ENCODE data around the gene TANGO6. TPM values are rescaled to one million over a fixed set of nuclear protein-coding genes. Genes with fewer than 3 reads are reported as not detected.

TANGO6 gene
- total and polyA plus RNA-seq, 2 of the 8 experiments (the other 6 are each of a cell fraction or from before 2014, with no cell fraction given): 5.0 to 19.5 TPM

GRCh38 chr16:68800257-68800875 lies 43.0 kb upstream of the TANGO6 start:
- no peaks in the 10 kb centered on the region for H3K9me3 ChIP-seq (ENCODE audit: insufficient read depth in 2 of 2, low read depth in 1 of 2, low read length in 1 of 2)
- H3K27me3 ChIP-seq (replicated peaks in 1 of 4; ENCODE audit: control insufficient read depth in 3 of 4, extremely low read depth in 1 of 4, insufficient read depth in 3 of 4, low read length in 3 of 4): no peaks in the 10 kb centered on the region; a peak in 1 of 7 replicates
- no peak overlapping the region for H3K27ac ChIP-seq (ENCODE audit: low read depth, low read length)
- H3K36me3 ChIP-seq (ENCODE audit: control insufficient read depth in 2 of 4, insufficient read depth in 4 of 4, low read length in 3 of 4): peaks cover 8 to 29% (median 19%) of the 10 kb centered on the region in 4 experiments
- H2BK5ac ChIP-seq (ENCODE audit: low read depth, low read length): no peak overlapping the region
- no peak overlapping the region for H4K91ac ChIP-seq (replicated peaks; ENCODE audit: insufficient read length, low read length)
- H3K4me2 ChIP-seq (ENCODE audit: insufficient read depth in 1 of 2, low read depth in 2 of 2, low read length in 2 of 2): no peak overlapping the region
- H4K20me1 ChIP-seq (replicated peaks in 1 of 2; ENCODE audit: control insufficient read depth in 1 of 2, insufficient read depth in 2 of 2, low read length in 2 of 2): peaks cover 0 to 3% of the 10 kb centered on the region in 2 experiments
- peaks cover 0 to 52% of the 10 kb centered on the region in 2 experiments; a peak in 2 of 4 replicates for H3K79me2 ChIP-seq (ENCODE audit: control insufficient read depth in 1 of 2, insufficient read depth in 2 of 2, low read length in 2 of 2)
- no peak overlapping the region for H2BK15ac ChIP-seq (ENCODE audit: low read length)
- peak; percentile 63 to 88 (median 80) for TF ChIP-seq CTCF (IDR thresholded peaks at IDR 0.05; ENCODE audit: control extremely low read depth in 1 of 3, insufficient read depth in 1 of 3, low read depth in 1 of 3, low read length in 3 of 3)
- TF ChIP-seq GABPA (IDR thresholded peaks at IDR 0.05; ENCODE audit: borderline replicate concordance, insufficient read depth, low read length): no peak
- TF ChIP-seq TEAD4 (IDR thresholded peaks at IDR 0.05; ENCODE audit: low read depth, low read length): peak; percentile 66; the same call in 1 of the 2 replicates
- TF ChIP-seq RAD21 (IDR thresholded peaks at IDR 0.05 in 1 of 2, conservative IDR thresholded peaks at IDR 0.05 in 1 of 2; ENCODE audit: low read depth in 2 of 2, low read length in 2 of 2): peak; percentile 91 to 93
- no peak overlapping the region for H3K4me3 ChIP-seq (ENCODE audit: extremely low read depth in 1 of 4, insufficient read depth in 2 of 4, low read depth in 3 of 4, low read length in 4 of 4)
- no peak overlapping the region for H2AFZ ChIP-seq (ENCODE audit: low read length)
- H3K9ac ChIP-seq (replicated peaks in 1 of 4; ENCODE audit: extremely low read depth in 1 of 4, low read depth in 3 of 4, low read length in 3 of 4): no peak overlapping the region
- FAIRE-seq: peak; percentile 77
- H3K23me2 ChIP-seq (ENCODE audit: low read depth, low read length): no peaks in the 10 kb centered on the region
- 32% methylated on average over 5 of the region's 5 CpGs; no CpG with 5 or more reads in 1 of the 2 experiments for WGBS, 2 experiments (ENCODE audit: extremely low coverage in 1 of 2, insufficient coverage in 1 of 2, insufficient read length in 1 of 2, insufficient replicate concordance in 2 of 2, low coverage in 1 of 2, low lambda C conversion rate in 2 of 2, missing lambda C conversion rate in 1 of 2)
- peak overlapping the region; percentile 76; the same call in 1 of the 2 replicates for H2BK12ac ChIP-seq (ENCODE audit: low read depth, low read length)
- no peak overlapping the region for H2BK120ac ChIP-seq (replicated peaks; ENCODE audit: low read depth, low read length)
- ChIA-PET CTCF (ENCODE audit: partially characterized antibody) (interaction anchor here (0.6 to 6.7 kb wide), 38 partner anchors 7 to 721 kb away, joined by 3 to 71 read pairs (median 4); no protein-coding TSS in a partner anchor), POLR2A (ENCODE audit: partially characterized antibody) (interaction anchor here (0.6 to 1.4 kb wide), 9 partner anchors 9 to 154 kb away, joined by 3 to 7 read pairs (median 4); no protein-coding TSS in a partner anchor)
- H3K18ac ChIP-seq (ENCODE audit: extremely low read depth, low read length): peak overlapping the region; percentile 62; the same call in 1 of the 2 replicates
- no peak overlapping the region for H2AK5ac ChIP-seq (ENCODE audit: low read depth, low read length)
- H3K23ac ChIP-seq (ENCODE audit: insufficient read length): no peak overlapping the region
- H3K14ac ChIP-seq (ENCODE audit: insufficient read length): no peak overlapping the region
- H4K5ac ChIP-seq (ENCODE audit: insufficient read length, low read depth, low read length): no peak overlapping the region
- peaks cover 9% of the 10 kb centered on the region for H3K79me1 ChIP-seq (ENCODE audit: low read depth, low read length)
- H3K56ac ChIP-seq (replicated peaks; ENCODE audit: insufficient read length, low read depth, low read length): no peak overlapping the region
- H3K4ac ChIP-seq (replicated peaks; ENCODE audit: insufficient read length, low read depth, low read length): no peak overlapping the region
- H2BK20ac ChIP-seq (ENCODE audit: low read length): no peak overlapping the region
- H3K4me1 ChIP-seq (replicated peaks in 1 of 4; ENCODE audit: control insufficient read depth in 3 of 4, insufficient read depth in 4 of 4, low read length in 3 of 4): peaks cover 4 to 11% (median 5%) of the 10 kb centered on the region in 4 experiments; a peak in 4 of 7 replicates
- no peak overlapping the region for H4K8ac ChIP-seq (ENCODE audit: extremely low read depth, insufficient read depth, low read length)
- peak; percentile 60 to 82 for DNase-seq (ENCODE audit: low read depth in 1 of 2, low spot score in 2 of 2)
